ENCODE data around the gene MYOC.
"Not testable (repeated sequence)": the region's sequence is repeated elsewhere in the genome, so short reads cannot be mapped to it uniquely, and the experiment has no call there.

Gene MYOC

DNA sequence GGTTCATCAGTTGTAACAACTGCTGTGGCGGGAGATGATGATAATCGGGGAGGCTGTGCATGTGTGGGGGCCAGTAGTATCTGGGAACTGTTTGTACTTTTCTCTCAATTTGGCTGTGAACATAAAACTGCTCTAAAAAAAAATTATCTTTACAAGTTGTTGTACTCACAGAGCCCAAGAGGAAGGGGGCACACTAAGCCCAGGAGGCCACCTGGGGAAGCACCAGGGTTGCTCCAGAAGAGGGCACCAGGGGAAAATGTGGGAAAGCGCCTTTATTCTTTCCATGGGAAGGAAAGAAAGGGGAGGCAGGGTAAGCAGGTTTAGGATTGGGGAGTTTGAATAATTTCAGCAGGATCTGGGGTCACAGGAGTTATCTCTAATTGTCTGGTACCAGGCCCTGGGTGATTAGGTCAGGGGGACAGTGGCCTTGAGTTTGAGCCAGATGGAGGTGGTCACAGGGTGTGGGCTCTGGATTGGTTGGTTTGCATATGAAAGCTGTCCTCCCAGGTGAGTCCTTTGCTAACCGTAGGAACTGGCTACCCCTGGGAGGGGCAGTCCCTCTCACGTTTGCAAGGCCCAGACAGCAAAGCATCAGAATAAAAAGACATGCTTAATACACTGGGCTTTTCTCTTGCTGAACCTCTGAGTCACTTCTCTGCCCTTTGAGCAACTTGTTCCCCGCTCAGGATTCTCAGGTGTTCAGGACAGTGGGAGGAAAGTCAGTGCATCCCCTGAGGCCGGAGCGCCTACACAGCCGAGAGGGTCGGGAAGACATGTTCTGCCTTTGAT, 11.2 kb downstream of the MYOC start:
- FAIRE-seq (no peak), DNase-seq (ENCODE audit: insufficient read length, low spot score) (no peak)
- TF ChIP-seq POLR2A (IDR thresholded peaks at IDR 0.05; ENCODE audit: low read depth, low read length): no peak

DNA sequence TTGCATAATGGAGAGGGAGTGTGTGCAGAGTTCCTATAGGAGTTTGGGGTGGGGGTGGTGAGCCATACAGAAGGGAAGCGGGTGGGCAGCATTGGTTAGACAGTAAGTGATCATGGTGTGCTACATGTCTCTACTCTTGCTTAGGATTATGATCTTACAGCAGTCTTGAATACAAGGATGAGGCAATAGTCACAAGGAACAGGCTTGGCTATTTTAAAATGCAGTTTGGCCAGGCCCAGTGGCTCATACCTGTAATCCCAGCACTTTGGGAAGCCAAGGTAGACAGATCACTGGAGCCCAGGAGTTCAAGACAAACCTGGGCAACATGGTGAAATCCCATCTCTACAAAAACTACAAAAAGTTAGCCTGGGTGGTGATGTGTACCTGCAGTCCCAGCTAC, 12.3 kb downstream of the MYOC start:
- no peak for TF ChIP-seq POLR2A (IDR thresholded peaks at IDR 0.05; ENCODE audit: low read depth, low read length)
- DNase-seq (ENCODE audit: insufficient read length, low spot score): no peak
- FAIRE-seq: no peak

DNA sequence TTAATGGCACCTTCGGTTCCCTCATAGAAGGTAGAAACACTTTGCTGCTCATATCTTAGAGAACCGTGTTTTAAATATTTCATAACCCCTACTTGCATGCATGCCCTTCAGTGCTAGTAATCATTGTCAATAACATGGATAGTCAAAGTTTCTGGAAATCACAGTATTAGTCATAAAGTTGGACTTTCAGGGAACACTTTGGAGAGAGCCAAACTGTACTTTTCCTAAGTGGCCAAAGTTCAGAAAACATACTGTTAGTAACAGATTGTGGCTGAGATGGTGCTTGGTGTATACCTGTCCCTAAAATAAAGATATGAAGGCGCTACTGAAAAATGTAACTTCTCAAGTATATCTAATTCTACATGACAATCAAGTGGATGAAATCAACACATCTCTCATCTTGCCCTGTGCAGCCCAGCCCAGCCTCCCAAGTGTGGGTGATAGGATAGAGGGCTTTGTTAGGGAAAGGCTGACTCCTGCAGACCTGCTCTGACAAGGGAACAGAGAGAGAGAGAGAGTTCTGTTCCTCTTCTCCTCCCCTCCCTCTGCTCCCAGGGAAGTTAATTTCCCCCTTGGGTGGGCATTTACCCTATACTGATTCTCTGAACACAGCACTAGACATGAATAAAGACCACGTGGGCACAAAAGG, 14.4 kb downstream of the MYOC start:
- DNase-seq (ENCODE audit: insufficient read length, low spot score) (no peak), FAIRE-seq (no peak)
- TF ChIP-seq POLR2A (IDR thresholded peaks at IDR 0.05; ENCODE audit: low read depth, low read length): no peak

DNA sequence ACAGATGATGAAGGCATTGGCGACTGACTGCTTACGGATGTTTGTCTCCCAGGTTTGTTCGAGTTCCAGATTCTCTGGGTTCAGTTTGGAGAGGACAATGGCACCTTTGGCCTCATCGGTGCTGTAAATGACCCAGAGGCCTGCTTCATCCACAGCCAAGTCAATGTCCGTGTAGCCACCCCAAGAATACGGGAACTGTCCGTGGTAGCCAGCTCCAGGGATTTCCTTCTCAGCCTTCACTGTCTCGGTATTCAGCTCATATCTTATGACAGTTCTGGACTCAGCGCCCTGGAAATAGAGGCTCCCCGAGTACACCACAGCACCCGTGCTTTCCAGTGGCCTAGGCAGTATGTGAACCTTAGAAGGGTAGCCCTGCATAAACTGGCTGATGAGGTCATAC, 16.3 kb downstream of the MYOC start:
- no peak for TF ChIP-seq POLR2A (IDR thresholded peaks at IDR 0.05; ENCODE audit: low read depth, low read length)
- DNase-seq (ENCODE audit: insufficient read length, low spot score) (no peak), FAIRE-seq (no peak)

DNA sequence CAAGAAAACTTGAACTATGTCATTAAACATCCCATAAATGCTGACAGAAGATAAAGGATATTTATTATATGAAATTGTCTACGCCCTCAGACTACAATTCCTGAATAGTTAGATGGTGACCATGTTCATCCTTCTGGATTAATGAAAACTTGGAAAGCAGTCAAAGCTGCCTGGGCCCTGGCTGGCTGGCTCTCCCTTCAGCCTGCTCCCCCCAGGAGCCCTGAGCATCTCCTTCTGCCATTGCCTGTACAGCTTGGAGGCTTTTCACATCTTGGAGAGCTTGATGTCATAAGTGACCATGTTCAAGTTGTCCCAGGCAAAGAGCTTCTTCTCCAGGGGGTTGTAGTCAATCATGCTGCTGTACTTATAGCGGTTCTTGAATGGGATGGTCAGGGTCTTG, 16.8 kb downstream of the MYOC start:
- TF ChIP-seq POLR2A (IDR thresholded peaks at IDR 0.05; ENCODE audit: low read depth, low read length): no peak
- DNase-seq (ENCODE audit: insufficient read length, low spot score): no peak
- FAIRE-seq: no peak

DNA sequence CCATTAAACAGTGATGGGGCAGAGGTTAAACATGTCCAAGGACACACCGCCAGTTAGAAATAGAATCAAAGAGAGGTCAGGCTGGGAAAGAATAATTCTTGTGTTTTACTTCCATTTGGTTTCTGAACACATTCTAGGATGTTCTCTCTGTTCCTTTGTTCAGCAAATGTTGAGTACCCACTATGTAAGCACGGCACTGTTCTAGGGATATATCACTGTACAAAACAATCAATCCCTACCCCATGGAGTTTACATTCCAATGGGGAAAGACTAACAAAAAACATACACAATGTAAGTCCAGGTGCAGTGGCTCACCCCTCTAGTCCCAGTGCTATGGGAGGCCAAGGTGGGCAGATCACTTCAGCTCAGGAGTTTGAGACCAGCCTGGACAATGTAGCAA, 24.3 kb downstream of the MYOC start:
- FAIRE-seq: no peak
- TF ChIP-seq POLR2A (IDR thresholded peaks at IDR 0.05; ENCODE audit: low read depth, low read length): no peak
- no peak for DNase-seq (ENCODE audit: insufficient read length, low spot score)

DNA sequence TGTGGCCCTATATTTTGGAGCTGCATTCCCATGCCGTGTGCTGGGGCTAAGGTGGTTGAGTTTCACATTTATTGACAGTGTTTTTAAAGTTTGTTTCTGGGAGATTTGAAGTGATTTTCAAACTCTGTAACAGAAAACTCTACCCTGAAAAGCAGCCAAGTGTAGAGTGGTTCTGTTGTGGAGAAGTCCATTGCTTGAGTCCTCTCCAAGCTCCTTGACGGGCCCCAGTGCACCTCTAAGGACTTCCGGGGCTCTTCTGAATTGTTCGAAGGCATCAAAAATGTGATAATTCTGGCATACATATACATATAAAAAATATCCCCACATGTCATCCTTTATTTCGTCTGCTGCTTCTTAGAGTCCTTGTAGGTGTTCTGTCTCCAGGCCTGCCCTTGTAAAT, 25.5 kb downstream of the MYOC start:
- no peak for FAIRE-seq
- no peak for TF ChIP-seq POLR2A (IDR thresholded peaks at IDR 0.05; ENCODE audit: low read depth, low read length)
- DNase-seq (ENCODE audit: insufficient read length, low spot score): no peak

DNA sequence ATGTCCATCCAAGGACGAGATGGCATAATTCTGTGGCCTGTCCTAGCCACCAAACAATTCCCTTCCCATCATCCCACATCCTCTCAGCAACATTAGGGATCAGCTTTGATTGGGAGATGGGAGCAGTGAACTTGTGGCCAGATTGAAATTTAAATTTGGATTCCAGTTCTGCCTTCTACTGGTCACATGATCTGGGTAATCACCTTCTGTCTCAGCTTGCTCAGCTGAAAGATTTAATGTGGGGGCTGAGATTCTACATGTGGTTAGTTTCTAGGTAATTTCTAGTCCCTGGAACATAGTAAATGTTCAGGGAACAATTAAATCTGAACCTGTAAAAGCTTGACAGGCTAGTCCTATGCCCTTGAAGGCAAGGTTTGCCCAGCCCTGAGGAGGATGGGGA, 27.3 kb downstream of the MYOC start:
- TF ChIP-seq POLR2A (IDR thresholded peaks at IDR 0.05; ENCODE audit: low read depth, low read length): no peak
- DNase-seq (ENCODE audit: insufficient read length, low spot score) (no peak), FAIRE-seq (no peak)

DNA sequence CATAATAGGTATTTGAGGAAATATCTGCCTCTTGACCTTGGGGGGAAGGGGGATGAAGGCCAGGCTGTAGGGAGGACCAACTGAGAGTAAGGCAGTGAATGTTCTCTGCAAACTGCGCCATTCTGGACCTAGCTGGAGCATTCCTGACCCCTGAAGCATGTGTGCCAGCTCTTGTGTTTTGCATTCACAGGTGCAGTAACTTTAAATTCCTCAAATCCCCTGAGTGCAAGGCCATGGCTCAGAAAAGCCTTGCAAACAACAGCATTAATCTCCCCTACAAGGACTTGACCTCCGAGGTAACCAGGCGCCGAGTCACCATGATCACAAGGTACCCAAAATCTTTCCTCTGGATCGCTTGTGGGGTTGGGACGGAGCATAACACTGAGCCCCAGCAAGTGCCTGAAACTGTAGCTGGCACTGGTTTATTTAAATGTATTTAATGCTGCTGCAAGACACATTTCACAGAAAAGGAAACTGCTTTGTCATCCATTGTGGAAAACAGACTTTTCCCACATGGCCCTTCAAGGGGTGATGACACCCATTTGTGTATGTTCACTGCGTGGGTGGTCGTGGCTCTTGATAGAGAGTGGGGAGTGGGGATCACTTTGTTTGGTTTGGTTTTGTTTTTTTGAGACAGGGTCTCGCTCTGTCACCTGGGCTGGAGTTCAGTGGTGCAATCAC, 28.7 kb downstream of the MYOC start:
- FAIRE-seq (no peak), DNase-seq (ENCODE audit: insufficient read length, low spot score) (no peak)
- no peak for TF ChIP-seq POLR2A (IDR thresholded peaks at IDR 0.05; ENCODE audit: low read depth, low read length)

DNA sequence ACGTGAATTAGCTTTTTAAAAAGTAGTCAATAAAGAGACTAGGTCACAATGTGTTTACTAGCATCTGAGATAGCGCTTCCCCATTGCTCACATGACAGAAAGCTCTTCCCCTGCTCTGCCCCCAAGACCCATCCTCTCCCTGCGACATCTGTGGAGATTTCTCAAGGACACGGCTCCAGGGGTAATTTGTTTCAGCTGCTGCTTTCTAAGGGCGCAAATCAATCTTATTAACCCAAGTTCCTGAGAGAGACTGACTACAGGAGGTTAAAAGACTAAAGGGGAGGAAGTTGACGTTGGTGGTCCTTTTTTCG, 30.4 kb downstream of the MYOC start, which contains the start of gene MYOCOS:
Gene MYOCOS (plus strand): TSS at position 92 of the 311 bp plus-strand sequence. CDS start 1,641 bp downstream, outside the sequence.
- no peak for TF ChIP-seq POLR2A (IDR thresholded peaks at IDR 0.05; ENCODE audit: low read depth, low read length)
- DNase-seq (ENCODE audit: insufficient read length, low spot score) (no peak), FAIRE-seq (no peak)

DNA sequence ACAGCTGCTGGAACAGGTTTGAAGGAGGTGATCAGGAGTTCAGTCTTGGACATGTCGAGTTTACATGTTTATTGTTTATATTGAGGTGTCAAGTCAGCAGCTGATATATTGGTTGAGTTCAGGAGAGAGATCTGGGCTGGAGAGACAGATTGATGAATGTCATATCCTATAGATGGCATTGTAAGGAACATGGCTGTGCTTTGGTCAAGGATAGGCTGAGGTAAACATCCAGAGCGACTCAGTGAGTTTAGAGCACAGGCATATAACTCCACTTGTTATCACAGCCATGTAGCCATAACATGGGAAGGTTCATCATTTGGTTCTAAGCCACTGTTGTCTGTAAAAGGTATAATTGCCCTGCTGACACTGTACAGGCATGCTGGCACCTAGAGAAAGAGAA, 35.9 kb downstream of the MYOC start:
- DNase-seq (ENCODE audit: insufficient read length, low spot score) (no peak), FAIRE-seq (no peak)
- no peak for TF ChIP-seq POLR2A (IDR thresholded peaks at IDR 0.05; ENCODE audit: low read depth, low read length)

DNA sequence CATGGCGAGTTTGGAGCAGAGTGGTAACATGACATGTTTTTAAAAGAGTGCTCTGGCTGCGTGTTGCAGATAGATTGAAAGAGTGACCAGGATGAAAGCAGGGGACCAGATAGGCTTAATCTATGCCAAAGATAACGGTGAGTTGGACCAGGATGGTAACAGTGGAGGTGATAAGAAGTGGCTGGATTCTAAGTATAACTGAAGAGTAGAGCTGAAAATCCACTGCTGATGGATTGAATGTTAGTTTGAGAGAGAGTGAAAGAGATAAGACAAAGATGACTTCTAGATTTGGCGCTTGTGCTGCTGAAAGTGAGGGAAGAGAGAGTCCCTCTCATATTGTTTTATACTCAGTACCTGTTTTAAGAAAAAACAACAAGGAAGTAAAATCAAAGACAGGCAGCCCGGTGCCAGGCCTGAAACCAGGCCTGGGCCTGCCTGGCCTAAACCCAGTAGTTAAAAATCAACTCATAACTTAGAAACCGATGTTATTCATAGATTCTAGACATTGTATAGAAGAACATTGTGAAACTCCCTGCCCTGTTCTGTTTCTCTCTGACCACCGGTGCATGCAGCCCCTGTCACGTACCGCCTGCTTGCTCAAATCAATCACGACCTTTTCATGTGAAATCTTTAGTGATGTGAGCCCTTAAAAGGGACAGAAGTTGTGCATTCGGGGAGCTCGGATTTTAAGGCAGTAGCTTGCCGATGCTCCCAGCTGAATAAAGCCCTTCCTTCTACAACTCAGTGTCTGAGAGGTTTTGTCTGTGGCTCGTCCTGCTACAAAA, 37.2 kb downstream of the MYOC start:
- not testable (repeated sequence) for FAIRE-seq; DNase-seq (ENCODE audit: insufficient read length, low spot score)

DNA sequence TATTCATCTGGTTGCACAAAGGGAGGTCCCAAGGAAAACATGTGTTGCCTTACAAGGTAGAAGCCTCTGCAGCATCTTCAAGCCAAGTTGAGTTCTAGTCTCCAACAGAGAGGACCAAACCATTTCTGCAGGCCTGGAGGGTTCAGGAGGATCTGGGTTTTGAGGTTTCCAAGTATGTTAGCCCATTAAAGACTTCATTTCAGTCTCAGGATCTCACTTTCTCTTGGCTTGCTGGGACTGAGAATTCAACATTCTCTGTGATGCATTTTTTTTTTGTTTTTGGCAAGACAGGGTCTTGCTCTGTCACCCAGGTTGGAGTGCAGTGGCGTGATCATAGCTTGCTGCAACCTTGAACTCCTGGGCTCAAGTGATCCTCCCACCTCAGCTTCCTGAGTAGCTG, 39.2 kb downstream of the MYOC start:
- no peak for TF ChIP-seq POLR2A (IDR thresholded peaks at IDR 0.05; ENCODE audit: low read depth, low read length)
- DNase-seq (ENCODE audit: insufficient read length, low spot score) (no peak), FAIRE-seq (no peak)

DNA sequence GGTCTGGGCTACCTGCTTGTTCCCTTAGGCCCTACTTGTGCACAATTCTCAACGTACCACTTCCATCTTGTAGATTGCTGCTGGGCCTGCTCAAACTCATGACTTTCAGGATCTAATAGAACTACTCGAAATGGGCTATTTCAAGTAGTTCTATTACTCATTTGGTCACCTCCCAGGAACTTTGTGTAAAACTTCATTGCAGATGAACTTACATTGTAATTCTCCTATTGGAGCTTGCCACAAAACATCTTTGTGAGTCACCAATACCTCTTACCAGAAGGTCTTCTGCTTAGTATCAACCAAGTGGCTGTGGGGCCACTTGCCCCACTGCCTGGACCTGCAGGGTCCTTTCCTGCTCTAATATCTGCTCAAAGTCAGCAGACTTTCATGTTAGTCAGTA, 41.2 kb downstream of the MYOC start:
- DNase-seq (ENCODE audit: insufficient read length, low spot score): no peak
- TF ChIP-seq POLR2A (IDR thresholded peaks at IDR 0.05; ENCODE audit: low read depth, low read length): no peak
- no peak for FAIRE-seq
